MM.1S (cell line): ENCODE measurements around the gene GPRIN3.

Experiments
- DNase-seq: peaks from one replicate; pipeline ENCODE4 v3.0.0-alpha.2; 2015
- H2AFZ ChIP-seq: fragments of 300-600 bp; sonication (generic); 2 replicates; pipeline ENCODE4 v1.6.0; 2016; ENCODE audit warnings: antibody characterized with exemption, low read length
- H3F3A ChIP-seq: fragments of 300-600 bp; sonication (generic); 2 replicates; pipeline ENCODE4 v1.6.1; 2016; ENCODE audit warnings: mild to moderate bottlenecking, antibody characterized with exemption, low read length, moderate library complexity, mixed read lengths; ENCODE audit not compliant: insufficient read depth
- H3K27ac ChIP-seq: fragments of 300-600 bp; sonication (generic); 2 replicates; pipeline ENCODE4 v1.5.1; 2016; ENCODE audit warnings: mild to moderate bottlenecking, low read length
- H3K27me3 ChIP-seq: fragments of 300-600 bp; sonication (generic); replicated peaks from 2 replicates; pipeline ENCODE4 v1.6.0; 2016; ENCODE audit warnings: low read length; ENCODE audit not compliant: insufficient read depth
- H3K36me3 ChIP-seq: fragments of 300-600 bp; sonication (generic); replicated peaks from 2 replicates; pipeline ENCODE4 v1.6.1; 2016; ENCODE audit warnings: mild to moderate bottlenecking, low read length, mixed read lengths; ENCODE audit not compliant: insufficient read depth
- H3K4me1 ChIP-seq: fragments of 300-600 bp; sonication (generic); 2 replicates; pipeline ENCODE4 v1.6.1; 2016; ENCODE audit warnings: low read length, mixed read lengths
- H3K4me2 ChIP-seq: fragments of 300-600 bp; sonication (generic); 2 replicates; pipeline ENCODE4 v1.6.0; 2016; ENCODE audit warnings: low read depth, low read length
- H3K4me3 ChIP-seq: fragments of 300-600 bp; sonication (generic); 2 replicates; pipeline ENCODE4 v1.5.1; 2016; ENCODE audit warnings: low read length, mixed read lengths
- H3K79me2 ChIP-seq: fragments of 300-600 bp; sonication (generic); 2 replicates; pipeline ENCODE4 v1.6.1; 2016; ENCODE audit warnings: mixed run types, low read length, mixed read lengths
- H3K9ac ChIP-seq: fragments of 300-600 bp; sonication (generic); 2 replicates; pipeline ENCODE4 v1.6.1; 2016; ENCODE audit warnings: low read length, mixed read lengths
- H3K9me2 ChIP-seq: fragments of 300-600 bp; sonication (generic); replicated peaks from 2 replicates; pipeline ENCODE4 v1.6.1; 2016; ENCODE audit warnings: mild to moderate bottlenecking, low read length, mixed read lengths; ENCODE audit not compliant: insufficient read depth
- H3K9me3 ChIP-seq: fragments of 300-600 bp; sonication (generic); replicated peaks from 2 replicates; pipeline ENCODE4 v1.6.1; 2016; ENCODE audit warnings: mild to moderate bottlenecking, low read length, mixed read lengths; ENCODE audit not compliant: insufficient read depth
- H4K20me1 ChIP-seq: fragments of 300-600 bp; sonication (generic); 2 replicates; pipeline ENCODE4 v1.6.1; 2016; ENCODE audit warnings: mild to moderate bottlenecking, low read length, moderate library complexity, mixed read lengths; ENCODE audit not compliant: insufficient read depth
- CTCF ChIP-seq: fragments of 300-600 bp; sonication (generic); IDR thresholded peaks from 2 replicates; pipeline ENCODE4 v1.5.1; 2016; ENCODE audit warnings: antibody characterized with exemption, low read length, mixed read lengths
- EZH2 ChIP-seq: fragments of 300-600 bp; sonication (generic); optimal IDR thresholded peaks from 2 replicates; pipeline ENCODE3; 2017; ENCODE audit warnings: low read depth, mild to moderate bottlenecking, antibody characterized with exemption, low read length, mixed read lengths
- EZH2phosphoT487 ChIP-seq: fragments of 300-600 bp; sonication (generic); IDR thresholded peaks from 2 replicates; pipeline ENCODE4 v1.6.1; 2018; ENCODE audit warnings: antibody characterized with exemption, low read length

GPRIN3 gene

GRCh38 chr4:89253311-89253710 is 54.3 kb downstream of the GPRIN3 start:
- no peak for TF ChIP-seq EZH2
- no peak for TF ChIP-seq EZH2phosphoT487
- no peak for TF ChIP-seq CTCF
- H2AFZ ChIP-seq: no peak overlapping the region
- H3K27ac ChIP-seq: peak overlapping the region; percentile 34; the same call in 1 of the 2 replicates
- peak; percentile 33 for DNase-seq
- no peaks in the 10 kb centered on the region for H3K9me2 ChIP-seq
- H3K4me3 ChIP-seq: peak overlapping the region; percentile 29; the same call in 1 of the 2 replicates
- peaks cover 16% of the 10 kb centered on the region for H3K36me3 ChIP-seq
- peaks cover 42% of the 10 kb centered on the region for H3F3A ChIP-seq
- H4K20me1 ChIP-seq: peaks cover 36% of the 10 kb centered on the region; the same call in 1 of the 2 replicates
- peak overlapping the region; percentile 35 for H3K4me2 ChIP-seq
- H3K4me1 ChIP-seq: peaks cover 66% of the 10 kb centered on the region
- no peaks in the 10 kb centered on the region for H3K27me3 ChIP-seq
- peaks cover 100% of the 10 kb centered on the region for H3K79me2 ChIP-seq
- peak overlapping the region; percentile 8; the same call in 1 of the 2 replicates for H3K9ac ChIP-seq
- H3K9me3 ChIP-seq: no peaks in the 10 kb centered on the region

GRCh38 chr4:89251396-89251795 is 56.2 kb downstream of the GPRIN3 start:
- peaks cover 32% of the 10 kb centered on the region for H3K36me3 ChIP-seq
- H4K20me1 ChIP-seq: peaks cover 30% of the 10 kb centered on the region
- no peaks in the 10 kb centered on the region for H3K9me3 ChIP-seq
- H3F3A ChIP-seq: peaks cover 32% of the 10 kb centered on the region
- H3K9ac ChIP-seq: no peak overlapping the region
- H3K27ac ChIP-seq: no peak overlapping the region
- peaks cover 65% of the 10 kb centered on the region for H3K4me1 ChIP-seq
- no peak for DNase-seq
- TF ChIP-seq EZH2phosphoT487 (no peak), CTCF (no peak), EZH2 (no peak)
- H3K9me2 ChIP-seq: no peaks in the 10 kb centered on the region
- no peak overlapping the region for H3K4me3 ChIP-seq
- no peak overlapping the region for H2AFZ ChIP-seq
- no peaks in the 10 kb centered on the region for H3K27me3 ChIP-seq
- peaks cover 100% of the 10 kb centered on the region for H3K79me2 ChIP-seq
- no peak overlapping the region for H3K4me2 ChIP-seq

- peaks cover 30% of the 10 kb centered on the region for H4K20me1 ChIP-seq
- TF ChIP-seq EZH2 (no peak), CTCF (no peak), EZH2phosphoT487 (no peak)
- no peak overlapping the region for H3K27ac ChIP-seq
- peaks cover 100% of the 10 kb centered on the region for H3K79me2 ChIP-seq
- no peaks in the 10 kb centered on the region for H3K9me2 ChIP-seq
- no peaks in the 10 kb centered on the region for H3K9me3 ChIP-seq
- H3K9ac ChIP-seq: no peak overlapping the region
- H3K27me3 ChIP-seq: no peaks in the 10 kb centered on the region
- H3K4me3 ChIP-seq: no peak overlapping the region
- H3K4me1 ChIP-seq: peaks cover 50% of the 10 kb centered on the region
- H3K36me3 ChIP-seq: peaks cover 32% of the 10 kb centered on the region
- DNase-seq: no peak
- H3K4me2 ChIP-seq: no peak overlapping the region
- H2AFZ ChIP-seq: no peak overlapping the region
- peaks cover 20% of the 10 kb centered on the region; the same call in 1 of the 2 replicates for H3F3A ChIP-seq
Observed at GRCh38 chr4:89249716-89250361, 57.8 kb downstream of the GPRIN3 start.
